IPS DF 6.9 (cell line): Measurements from ENCODE around the gene LIX1L.

Experiments
- DNase-seq: peaks from one replicate; pipeline ENCODE4 v3.0.0-alpha.2; 2013; ENCODE audit warnings: low read depth, low spot score
- H3K27ac ChIP-seq: one replicate; pipeline ENCODE4 v1.5.1; 2013; ENCODE audit warnings: low read length, control low read depth
- H3K27me3 ChIP-seq: 2 replicates; pipeline ENCODE4 v1.6.1; 2013; ENCODE audit warnings: mild to moderate bottlenecking, low read length; ENCODE audit not compliant: control insufficient read depth, insufficient read depth
- H3K36me3 ChIP-seq: 2 replicates; pipeline ENCODE4 v1.6.1; 2013; ENCODE audit warnings: low read length; ENCODE audit not compliant: control insufficient read depth, insufficient read depth
- H3K4me1 ChIP-seq: 2 replicates; pipeline ENCODE4 v1.6.1; 2013; ENCODE audit warnings: low read length; ENCODE audit not compliant: control insufficient read depth, insufficient read depth
- H3K4me3 ChIP-seq: 2 replicates; pipeline ENCODE4 v1.5.1; 2013; ENCODE audit warnings: mild to moderate bottlenecking, low read length
- H3K9me3 ChIP-seq: 2 replicates; pipeline ENCODE4 v1.6.1; 2013; ENCODE audit warnings: low read length, inconsistent platforms; ENCODE audit not compliant: control insufficient read depth, insufficient read depth
- WGBS: extraction: QIAGEN DNeasy Blood & Tissue Kit; methylation state at CpG from one replicate; pipeline ENCODE4 v1.1.7; 2013; ENCODE audit warnings: mixed read lengths, missing lambda C conversion rate; ENCODE audit not compliant: insufficient read length, insufficient coverage; 5-methylcytosine and 5-hydroxymethylcytosine counted together

LIX1L gene

GRCh38 chr1:145957443-145958319, at the start of gene LIX1L:
Gene LIX1L, minus strand, starts transcription at chr1:145958017. Its CDS starts 90 bp downstream, at chr1:145957927.
- H3K4me1 ChIP-seq: no peaks in the 10 kb centered on the region
- H3K4me3 ChIP-seq: peak within 1 kb of the TSS; percentile 69; the same call in 1 of the 2 replicates
- no peak within 1 kb of the TSS for H3K27ac ChIP-seq
- DNase-seq: peak; percentile 95
- H3K27me3 ChIP-seq: peaks cover 20% of the 10 kb centered on the region
- no peaks in the 10 kb centered on the region for H3K9me3 ChIP-seq
- no CpG with 5 or more reads among the region's 60 CpGs for WGBS
- H3K36me3 ChIP-seq: no peaks in the 10 kb centered on the region

GRCh38 chr1:146001709-146002108, 43.9 kb upstream of the LIX1L start:
- Histone ChIP-seq H3K27ac (no peak overlapping the region), H3K27me3 (no peaks in the 10 kb centered on the region), H3K9me3 (no peaks in the 10 kb centered on the region), H3K4me3 (no peak overlapping the region), H3K36me3 (no peaks in the 10 kb centered on the region), H3K4me1 (no peaks in the 10 kb centered on the region)
- DNase-seq: no peak
- no CpG with 5 or more reads among the region's 2 CpGs for WGBS

- no peak overlapping the region for H3K27ac ChIP-seq
- H3K4me1 ChIP-seq: 0 out of 2 replicates have a peak, but pooled peaks cover 1% of the 10 kb centered on the region
- H3K27me3 ChIP-seq: no peaks in the 10 kb centered on the region
- H3K9me3 ChIP-seq: no peaks in the 10 kb centered on the region
- no peak for DNase-seq
- H3K4me3 ChIP-seq: no peak overlapping the region
- no CpG with 5 or more reads among the region's 5 CpGs for WGBS
- peaks cover 1% of the 10 kb centered on the region; the same call in 1 of the 2 replicates for H3K36me3 ChIP-seq
These were observed 41.7 kb upstream of the LIX1L start for GRCh38 chr1:145999321-146000024.

DNA sequence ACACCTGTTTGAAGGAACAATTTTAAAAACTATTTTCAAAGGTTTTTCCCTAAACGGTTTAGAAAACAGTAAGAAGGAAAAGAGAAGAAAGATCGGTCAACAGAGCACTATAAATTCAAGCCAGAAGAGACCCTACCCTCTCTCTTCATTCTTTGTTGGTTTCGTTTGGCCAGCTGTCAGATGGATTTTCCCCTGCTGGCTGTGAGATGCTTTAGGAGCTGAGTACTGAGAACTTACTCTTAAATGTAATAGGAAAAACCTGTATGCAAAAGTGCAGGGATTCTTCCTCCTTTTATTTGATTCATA, 39.9 kb upstream of the LIX1L start:
- no CpG with 5 or more reads among the region's 3 CpGs for WGBS
- Histone ChIP-seq H3K27ac (no peak overlapping the region), H3K4me3 (no peak overlapping the region), H3K9me3 (no peaks in the 10 kb centered on the region), H3K36me3 (peaks cover 12% of the 10 kb centered on the region; the same call in 1 of the 2 replicates), H3K4me1 (0 out of 2 replicates have a peak, but pooled peaks cover 2% of the 10 kb centered on the region), H3K27me3 (no peaks in the 10 kb centered on the region)
- no peak for DNase-seq

DNA sequence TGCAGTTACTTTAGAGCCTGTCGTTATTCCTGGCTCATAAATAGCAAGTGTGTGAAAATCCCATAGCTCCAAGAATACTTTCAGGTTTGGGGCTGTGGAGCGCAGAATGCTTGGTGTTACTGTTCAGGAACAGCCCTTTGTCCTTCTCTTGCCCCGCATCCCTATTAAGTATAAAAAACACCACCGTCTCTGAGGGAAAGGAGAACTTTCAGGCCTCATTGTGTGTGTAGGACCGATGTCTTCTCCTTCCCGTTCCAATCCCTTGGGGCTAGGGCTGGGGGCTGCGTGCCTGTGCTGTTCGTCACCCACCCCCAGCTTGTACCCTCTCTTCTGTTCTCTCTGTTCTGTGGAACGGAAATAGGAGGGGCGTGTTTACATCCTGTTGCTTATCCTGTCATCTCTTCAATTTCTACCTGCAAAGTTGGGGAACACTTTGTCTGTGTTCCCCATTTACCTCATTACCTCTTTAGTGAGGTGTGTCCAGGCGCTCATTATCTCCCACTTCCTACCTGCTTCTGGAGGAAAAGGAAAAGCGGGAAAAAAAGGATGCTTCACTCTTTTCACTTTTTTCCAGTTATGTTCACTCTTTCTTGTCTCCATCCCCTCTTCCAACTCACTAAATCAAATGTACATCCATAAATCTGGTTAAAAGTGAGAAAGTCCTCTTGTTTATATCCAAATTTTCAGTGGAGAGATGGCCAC, 39.4 kb upstream of the LIX1L start:
- Histone ChIP-seq H3K4me3 (peak overlapping the region; percentile 52; the same call in 1 of the 2 replicates), H3K4me1 (0 out of 2 replicates have a peak, but pooled peaks cover 2% of the 10 kb centered on the region)

DNA sequence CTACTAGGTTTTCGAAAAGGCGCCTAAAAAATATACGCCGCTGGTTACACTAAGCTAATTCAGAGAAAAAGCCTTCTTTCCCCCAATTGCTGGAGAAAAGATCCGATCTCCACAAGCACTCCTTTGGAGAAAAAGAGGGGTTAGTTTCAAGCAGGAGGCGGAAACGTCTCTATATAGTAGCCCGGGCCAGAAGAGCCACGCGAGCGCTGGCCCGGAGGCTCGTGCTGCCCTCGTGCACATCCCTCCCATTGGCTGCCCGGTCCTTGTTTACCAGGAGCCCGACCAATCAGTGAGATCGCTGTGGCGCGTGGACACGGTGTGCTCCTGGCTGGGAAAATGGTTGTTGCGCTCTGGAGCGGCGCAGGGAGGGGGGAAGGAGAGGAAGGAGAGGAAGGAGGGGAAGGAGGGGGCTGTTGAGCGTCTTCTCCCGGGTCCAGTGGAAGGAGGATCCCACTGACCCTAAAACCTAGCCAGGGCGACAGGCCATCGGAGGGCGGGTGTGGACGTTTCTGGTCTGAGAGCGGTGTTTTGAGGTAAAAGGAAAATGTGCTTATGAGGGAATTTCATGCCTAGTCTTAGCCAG, 38.7 kb upstream of the LIX1L start, which contains the start of gene TXNIP:
Gene TXNIP, minus strand, starts transcription at position 147 of the 583 bp plus-strand sequence. CDS start 313 bp downstream, outside the sequence.
- Histone ChIP-seq H3K27ac (no peak within 1 kb of the TSS), H3K27me3 (no peaks in the 10 kb centered on the region), H3K4me1 (0 out of 2 replicates have a peak, but pooled peaks cover 2% of the 10 kb centered on the region), H3K9me3 (no peaks in the 10 kb centered on the region), H3K4me3 (peak within 1 kb of the TSS; percentile 94), H3K36me3 (peaks cover 12% of the 10 kb centered on the region; the same call in 1 of the 2 replicates)
- no peak for DNase-seq
- no CpG with 5 or more reads among the region's 30 CpGs for WGBS

More for the DNA sequence above, 39.4 kb upstream of the LIX1L start:
- no peaks in the 10 kb centered on the region for H3K27me3 ChIP-seq
- no peak for DNase-seq
- no CpG with 5 or more reads among the region's 12 CpGs for WGBS
- H3K36me3 ChIP-seq: peaks cover 12% of the 10 kb centered on the region; the same call in 1 of the 2 replicates
- no peak overlapping the region for H3K27ac ChIP-seq
- no peaks in the 10 kb centered on the region for H3K9me3 ChIP-seq

GRCh38 chr1:145995964-145996432, 38.2 kb upstream of the LIX1L start:
- WGBS: no CpG with 5 or more reads among the region's 13 CpGs
- Histone ChIP-seq H3K27ac (no peak overlapping the region), H3K4me1 (0 out of 2 replicates have a peak, but pooled peaks cover 2% of the 10 kb centered on the region), H3K36me3 (peaks cover 12% of the 10 kb centered on the region; the same call in 1 of the 2 replicates), H3K4me3 (peak overlapping the region; percentile 94), H3K27me3 (no peaks in the 10 kb centered on the region), H3K9me3 (no peaks in the 10 kb centered on the region)
- DNase-seq: no peak

- no CpG with 5 or more reads among the region's 8 CpGs for WGBS
- no peak for DNase-seq
- Histone ChIP-seq H3K9me3 (no peaks in the 10 kb centered on the region), H3K4me1 (0 out of 2 replicates have a peak, but pooled peaks cover 2% of the 10 kb centered on the region), H3K36me3 (peaks cover 12% of the 10 kb centered on the region; the same call in 1 of the 2 replicates), H3K27ac (no peak overlapping the region), H3K27me3 (no peaks in the 10 kb centered on the region), H3K4me3 (peak overlapping the region; percentile 94; the same call in 1 of the 2 replicates)
These were observed 37.5 kb upstream of the LIX1L start for GRCh38 chr1:145995148-145995881.

DNA sequence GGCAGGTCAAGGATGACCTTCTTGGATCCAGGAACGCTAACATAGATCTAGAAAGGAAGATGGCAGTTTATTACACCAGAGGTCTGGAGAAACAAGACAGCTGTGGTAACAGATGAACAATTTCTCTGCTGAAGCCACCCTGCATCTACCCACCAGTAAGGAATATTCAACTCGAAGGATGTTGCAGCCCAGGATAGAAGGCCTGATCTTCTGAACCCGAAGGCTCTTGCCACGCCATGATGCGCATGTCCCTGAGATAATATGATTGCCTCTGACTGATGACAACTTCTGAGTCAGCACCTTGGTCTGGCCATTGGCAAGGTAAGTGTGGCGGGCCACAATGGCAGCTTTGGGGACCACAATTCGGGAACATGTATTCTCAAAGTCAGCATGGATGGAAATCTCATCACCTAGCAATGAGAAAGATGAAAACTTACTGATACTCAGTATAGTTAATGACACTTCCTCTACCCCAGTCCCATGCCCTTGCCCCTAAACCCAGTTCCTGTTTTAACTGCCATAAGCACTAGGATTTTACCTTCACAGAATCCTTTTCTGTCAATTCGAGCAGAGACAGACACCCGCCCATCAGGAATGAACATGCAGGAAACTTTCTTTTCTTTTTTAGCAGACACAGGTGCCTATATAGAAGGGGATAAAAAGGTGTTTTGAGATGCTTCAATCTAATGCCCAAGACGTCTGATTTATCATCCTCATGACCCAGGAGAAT, 36.7 kb upstream of the LIX1L start:
- Histone ChIP-seq H3K27me3 (no peaks in the 10 kb centered on the region), H3K4me1 (0 out of 2 replicates have a peak, but pooled peaks cover 2% of the 10 kb centered on the region), H3K27ac (no peak overlapping the region), H3K36me3 (peaks cover 12% of the 10 kb centered on the region; the same call in 1 of the 2 replicates), H3K4me3 (peak overlapping the region; percentile 94; the same call in 1 of the 2 replicates), H3K9me3 (no peaks in the 10 kb centered on the region)
- DNase-seq: no peak
- WGBS: no CpG with 5 or more reads among the region's 10 CpGs
